GM18520 (cell line): ENCODE measurements around the gene PRM1.
"Not testable (repeated sequence)": the region's sequence is repeated elsewhere in the genome, so short reads cannot be mapped to it uniquely, and the experiment has no call there.

Source experiments
- ATAC-seq: cut with Tn5 transposase; IDR thresholded peaks from one replicate; pipeline ENCODE4 v1.9.1; 2021; ENCODE audit not compliant: unreplicated experiment

Gene PRM1

GRCh38 chr16:11298143-11298900 is 17.2 kb upstream of the PRM1 start:
- ATAC-seq: no peak

GRCh38 chr16:11297492-11298142 is 16.5 kb upstream of the PRM1 start:
- ATAC-seq: peak; percentile 78

DNA sequence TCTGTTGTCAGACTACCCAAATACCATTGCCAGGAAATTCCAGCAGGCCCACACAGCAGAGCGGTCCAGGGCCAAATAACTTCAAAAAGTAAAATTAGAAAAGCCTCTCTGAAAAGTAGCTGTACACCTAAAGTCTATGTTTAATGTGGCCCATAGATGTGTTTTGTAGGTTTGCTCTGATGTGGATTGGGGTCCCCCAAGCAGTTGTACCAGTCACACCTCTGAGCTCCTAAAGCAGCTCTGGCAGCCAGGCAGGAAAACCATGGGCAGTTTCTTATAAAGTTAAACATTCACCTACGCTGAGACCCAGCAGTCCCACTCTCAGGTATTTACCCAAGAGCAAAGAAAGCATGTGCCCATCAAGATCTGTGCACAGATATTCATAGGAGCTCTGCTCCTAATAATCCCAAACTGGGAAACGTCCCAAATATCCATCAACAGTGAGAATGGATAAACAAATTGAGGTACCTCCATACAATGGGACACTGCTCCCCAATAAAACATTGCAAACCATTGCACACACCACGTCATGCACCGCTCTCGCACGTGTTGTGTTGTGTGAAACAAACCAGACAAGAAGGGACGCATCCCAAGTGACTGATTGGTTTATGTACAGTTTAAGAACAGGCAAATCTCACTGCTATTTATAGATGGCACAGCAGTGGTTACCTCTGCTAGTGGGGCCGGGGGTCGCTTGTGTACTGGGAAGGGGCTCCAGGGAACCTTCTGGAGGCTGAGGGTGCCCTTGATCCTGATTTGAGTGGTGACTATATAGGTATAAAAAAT is 15.8 kb upstream of the PRM1 start:
- peak; percentile 11 for ATAC-seq

DNA sequence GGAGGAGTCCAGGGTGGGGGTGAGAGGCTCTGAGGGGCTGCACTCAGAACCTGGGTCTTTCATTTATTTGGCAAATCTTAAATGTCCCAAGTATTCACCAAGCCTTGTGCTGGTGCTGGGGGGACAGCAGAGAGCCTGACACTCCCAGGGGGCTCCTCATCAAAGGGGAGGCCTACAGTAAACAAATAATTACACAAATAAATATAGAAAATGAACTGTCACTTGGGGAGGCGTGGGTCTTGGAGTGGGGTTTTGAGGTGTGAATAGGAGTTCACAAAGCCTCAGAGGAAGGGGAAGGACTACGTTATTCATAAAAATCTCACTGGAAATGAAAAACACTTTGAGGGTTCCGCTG is 15.2 kb upstream of the PRM1 start:
- no peak for ATAC-seq

- ATAC-seq: no peak
These were observed 14.5 kb upstream of the PRM1 start for GRCh38 chr16:11295672-11296071.

- ATAC-seq: no peak
These were observed 11.1 kb upstream of the PRM1 start for GRCh38 chr16:11292076-11292748.

GRCh38 chr16:11291091-11291703 is 10.1 kb upstream of the PRM1 start:
- no peak for ATAC-seq

DNA sequence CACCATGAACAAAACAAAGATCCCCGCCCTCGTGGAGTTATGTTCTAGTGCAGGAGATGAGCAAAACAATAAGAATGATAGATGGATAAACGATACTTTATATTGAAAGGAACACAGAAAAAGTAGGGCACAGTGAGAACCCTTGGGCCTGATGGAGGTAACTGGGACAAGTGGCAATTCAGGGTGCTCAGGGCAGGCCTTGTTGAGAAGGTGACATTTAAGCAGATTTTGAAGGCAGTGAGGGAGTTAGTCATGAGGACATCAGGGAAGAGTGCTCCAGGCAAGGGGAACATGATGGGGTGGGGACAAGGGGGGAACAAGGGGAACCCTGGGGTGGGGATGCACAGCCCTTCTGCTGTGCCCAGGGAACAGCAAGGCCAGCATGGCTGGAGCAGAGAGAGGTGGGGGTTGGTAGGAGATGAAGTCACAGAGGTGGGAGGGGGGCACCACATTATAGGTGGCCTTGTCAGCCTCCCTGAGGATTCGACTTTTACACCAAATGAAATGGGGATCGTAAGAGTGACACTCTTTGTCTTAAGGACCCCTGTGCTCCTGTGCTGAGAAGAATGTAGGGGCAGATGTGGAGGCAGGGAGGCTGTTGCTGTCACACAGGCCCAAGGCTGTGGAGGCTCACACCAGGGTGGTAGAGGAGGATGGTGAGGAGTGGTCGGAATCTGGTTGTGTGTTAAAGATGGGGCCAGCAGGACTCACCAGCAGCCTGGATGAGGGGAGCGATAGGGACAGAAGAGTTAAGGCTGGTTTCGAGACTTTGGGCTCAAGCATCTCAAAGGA is 9.2 kb upstream of the PRM1 start:
- no peak for ATAC-seq

DNA sequence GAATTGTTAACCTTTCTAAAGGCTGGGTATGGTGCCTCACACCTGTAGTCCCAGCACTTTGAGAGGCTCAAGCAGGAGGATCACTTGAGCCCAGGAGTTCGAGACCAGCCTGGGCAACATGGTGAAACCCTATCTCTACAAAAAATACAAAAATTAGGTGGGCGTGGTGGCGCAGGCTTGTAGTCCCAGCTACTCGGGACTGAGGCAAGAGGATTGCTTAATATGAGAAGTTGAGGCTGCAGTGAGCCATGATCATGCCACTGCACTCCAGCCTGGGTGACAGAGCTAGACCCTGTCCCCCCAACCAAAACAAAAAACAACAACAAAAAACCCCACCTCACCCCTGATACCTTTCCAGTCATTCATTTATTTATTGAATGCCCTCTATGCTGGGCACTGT is 8.6 kb upstream of the PRM1 start:
- not testable (repeated sequence) for ATAC-seq

DNA sequence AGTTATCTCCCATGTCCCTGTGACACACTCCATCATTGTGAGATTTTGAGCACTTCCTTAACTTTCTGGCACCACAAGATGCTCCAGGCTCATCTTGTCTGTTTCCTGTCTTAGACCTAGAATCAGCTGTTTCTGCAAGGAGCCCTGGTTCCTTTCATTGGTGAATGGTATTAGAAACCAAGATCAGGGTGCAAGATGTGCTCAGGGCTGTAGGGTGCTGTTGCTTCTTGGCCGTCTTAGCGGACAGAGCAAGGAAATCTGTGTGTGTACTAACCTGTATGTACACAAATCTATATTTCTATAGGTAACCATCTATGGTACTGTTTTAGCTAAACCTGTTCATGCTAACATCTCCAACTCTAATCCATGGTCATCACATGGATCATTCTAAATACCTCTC is 8.1 kb upstream of the PRM1 start:
- ATAC-seq: no peak

GRCh38 chr16:11285842-11286241 is 4.7 kb upstream of the PRM1 start:
- no peak for ATAC-seq

GRCh38 chr16:11283820-11284248 is 2.7 kb upstream of the PRM1 start:
- ATAC-seq: no peak

- no peak for ATAC-seq
These were observed 2.2 kb downstream of the PRM1 start for GRCh38 chr16:11278681-11279628.

- no peak for ATAC-seq
These were observed 3.4 kb downstream of the PRM1 start for GRCh38 chr16:11277607-11278337.

DNA sequence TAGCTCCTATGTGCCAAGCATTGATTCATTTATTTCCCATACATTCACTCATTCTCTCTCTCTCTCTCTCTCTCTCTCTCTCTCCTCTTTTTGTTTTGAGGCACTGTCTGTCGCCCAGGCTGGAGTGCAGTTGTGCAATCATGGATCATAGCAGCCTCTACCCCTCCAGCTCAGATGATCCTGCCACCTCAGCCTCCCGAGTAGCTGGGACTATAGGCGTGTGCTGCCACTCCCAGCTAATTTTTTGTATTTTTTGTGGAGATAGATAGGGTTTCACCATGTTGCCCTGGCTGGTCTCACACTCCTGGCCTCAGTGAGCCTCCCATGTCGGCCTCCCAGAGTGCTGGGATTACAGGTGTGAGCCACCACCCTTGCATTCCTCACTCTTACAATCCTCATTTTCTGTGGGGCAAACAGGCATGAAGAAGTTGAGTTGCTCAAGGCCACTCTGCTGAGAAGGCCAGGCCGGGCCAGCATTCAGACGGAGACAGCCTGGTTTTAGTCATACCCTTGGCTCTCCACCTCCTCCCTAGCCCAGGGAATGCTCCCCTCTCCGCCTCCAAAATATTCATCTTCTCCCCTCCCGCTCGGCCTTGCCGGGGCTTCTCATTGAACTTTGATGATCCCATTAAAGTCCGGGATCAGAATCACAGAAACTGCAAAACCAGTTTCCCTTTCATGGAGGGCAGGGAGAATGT is 4.1 kb downstream of the PRM1 start:
- ATAC-seq: no peak

- ATAC-seq: no peak
These were observed 4.8 kb downstream of the PRM1 start, which contains the start of gene PRM2 for GRCh38 chr16:11276143-11276895. Gene PRM2, minus strand, starts transcription at chr16:11276480. Its CDS starts 110 bp downstream, at chr16:11276370.

GRCh38 chr16:11274964-11275363 is 6.2 kb downstream of the PRM1 start:
- no peak for ATAC-seq
